IPS DF 19.7 (cell line): ENCODE measurements around the gene FBXO11.

Experiments
- DNase-seq: peaks from one replicate; pipeline ENCODE4 v3.0.0-alpha.2; 2013; ENCODE audit warnings: low read depth, low spot score

Gene FBXO11

DNA sequence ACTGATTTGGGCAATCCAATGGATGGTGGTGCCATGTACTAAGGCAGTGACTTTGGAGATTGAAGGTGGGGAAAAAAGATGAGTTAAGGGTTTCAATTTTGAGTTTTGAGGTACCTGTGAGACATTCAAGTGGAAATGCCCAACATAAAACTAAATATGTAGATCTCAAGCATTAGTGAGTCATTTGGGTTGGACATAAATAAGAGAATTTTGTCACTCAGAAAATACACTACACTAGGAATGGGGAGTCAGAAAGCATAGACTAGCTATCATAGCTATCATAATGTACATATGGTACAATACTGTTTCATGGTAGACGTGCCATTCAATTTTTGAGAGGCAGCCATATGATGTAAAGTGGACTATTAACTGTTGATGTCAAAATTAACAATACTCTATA, 56.1 kb downstream of the FBXO11 start:
- DNase-seq: no peak

GRCh38 chr2:47849368-47849767, 56.9 kb downstream of the FBXO11 start:
- DNase-seq: no peak

DNA sequence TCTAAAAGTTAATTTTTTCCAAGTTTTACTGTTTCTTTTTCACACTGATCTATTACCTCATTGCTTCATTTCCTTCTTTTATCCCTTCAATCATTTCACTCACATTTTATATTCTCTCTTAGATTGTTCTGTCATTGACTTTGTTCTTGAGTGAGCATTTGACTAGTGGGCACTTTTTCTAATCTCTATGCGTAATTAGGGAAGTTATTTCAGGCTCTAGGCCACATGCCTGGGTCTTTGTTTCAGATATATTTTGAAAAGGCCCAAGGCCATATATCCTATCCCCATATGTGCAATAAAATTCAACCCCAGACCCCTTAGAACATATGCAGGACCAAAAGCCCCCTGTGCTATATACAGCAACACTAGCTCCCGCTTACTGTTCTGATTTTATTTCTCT, 62.1 kb downstream of the FBXO11 start:
- no peak for DNase-seq

DNA sequence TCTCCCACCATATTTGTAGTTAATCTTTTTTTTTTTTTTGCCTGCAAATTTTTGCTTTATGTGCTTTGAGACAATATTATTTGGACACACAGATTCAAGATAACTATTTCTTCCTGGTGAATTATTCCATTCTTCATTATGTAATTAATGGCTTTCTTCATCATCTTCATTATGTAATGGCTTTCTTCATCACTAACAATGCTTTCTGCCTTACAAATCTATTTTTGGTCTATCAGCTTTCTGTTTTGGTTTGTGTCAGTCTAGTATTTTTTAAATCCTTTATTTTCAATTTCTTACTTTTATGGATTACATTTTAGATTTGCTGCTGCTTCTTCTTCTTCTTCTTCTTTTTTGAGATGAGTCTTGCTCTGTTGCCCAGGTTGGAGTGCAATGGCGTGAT, 62.9 kb downstream of the FBXO11 start:
- DNase-seq: no peak

DNA sequence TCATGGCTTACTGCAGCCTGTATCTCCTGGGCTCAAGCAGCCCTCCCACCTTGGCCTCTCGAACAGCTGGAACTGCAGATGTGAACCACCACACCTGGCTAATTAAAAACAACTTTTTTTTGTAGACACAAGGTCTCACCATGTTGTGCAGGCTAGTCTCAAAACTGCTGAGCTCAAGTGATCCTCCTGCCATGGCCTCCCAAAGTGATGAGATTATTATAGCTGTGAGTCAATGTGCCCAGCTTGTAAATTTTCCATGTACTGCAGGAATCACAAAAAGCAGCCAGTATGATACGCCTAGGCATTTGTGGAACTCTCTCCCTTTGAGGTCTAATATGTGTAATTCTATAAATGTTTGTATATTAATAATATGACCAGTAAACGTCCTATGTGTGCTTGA, 63.5 kb downstream of the FBXO11 start:
- no peak for DNase-seq

DNA sequence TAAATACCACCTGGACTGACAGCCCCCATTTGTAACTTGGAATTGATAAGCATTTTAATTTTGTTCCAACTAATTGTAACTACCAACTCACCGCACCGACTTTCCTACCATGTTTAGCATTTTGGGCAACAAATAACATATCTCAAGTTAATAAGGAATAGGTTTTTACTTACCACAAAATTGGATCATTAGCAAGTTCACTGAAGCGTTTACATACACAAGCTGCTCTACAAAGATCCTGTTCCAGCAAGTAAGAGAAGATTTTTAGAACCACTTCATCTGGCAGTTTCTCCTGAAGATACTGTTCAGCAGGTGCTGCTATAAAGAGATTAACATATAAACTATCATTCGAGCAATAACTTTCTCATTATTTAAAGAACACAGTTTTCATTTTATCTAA, 67.6 kb downstream of the FBXO11 start:
- DNase-seq: no peak

GRCh38 chr2:47838249-47838648, 68.0 kb downstream of the FBXO11 start:
- no peak for DNase-seq

DNA sequence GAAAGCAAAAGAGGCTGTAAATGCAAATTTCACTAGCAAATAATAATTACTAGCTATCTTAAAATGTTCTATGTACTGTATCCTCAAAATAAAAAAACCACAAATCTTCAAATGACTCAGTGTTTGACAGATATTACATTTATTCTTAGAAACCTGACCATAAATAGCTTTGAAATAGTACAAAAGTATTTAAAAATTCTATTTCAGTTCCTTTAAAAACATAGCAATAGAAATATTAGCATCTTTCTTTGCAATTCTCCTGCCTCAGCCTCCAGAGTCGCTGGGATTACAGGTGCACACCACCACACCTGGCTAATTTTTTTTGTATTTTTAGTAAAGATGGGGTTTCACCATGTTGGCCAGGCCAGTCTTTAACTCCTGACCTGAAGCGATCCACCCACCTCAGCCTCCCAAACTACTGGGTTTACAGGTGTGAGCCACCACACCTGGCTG, 72.8 kb downstream of the FBXO11 start:
- DNase-seq: no peak

DNA sequence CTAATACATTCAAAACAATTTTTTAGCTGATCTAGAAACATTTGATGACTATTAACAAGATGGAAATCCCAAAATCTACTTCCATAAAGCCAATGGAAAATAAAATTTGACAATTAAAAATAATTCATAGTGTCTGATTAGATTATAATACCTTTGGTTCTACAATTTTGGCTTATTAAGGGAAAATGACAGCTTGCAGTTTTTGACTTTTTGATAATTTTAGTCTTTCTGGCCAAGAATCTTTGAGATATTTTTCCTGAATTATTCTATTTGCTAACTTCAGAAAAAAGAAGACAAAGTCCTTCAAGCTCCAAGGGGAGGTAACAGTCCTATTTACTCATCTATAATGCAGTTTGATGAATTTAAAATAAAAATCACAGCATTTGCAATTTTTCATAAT, 83.8 kb downstream of the FBXO11 start:
- DNase-seq: no peak

- no peak for DNase-seq
Measured at GRCh38 chr2:47819834-47820233, 86.5 kb downstream of the FBXO11 start.

- no peak for DNase-seq
Measured at GRCh38 chr2:47818777-47819176, 87.5 kb downstream of the FBXO11 start.

DNA sequence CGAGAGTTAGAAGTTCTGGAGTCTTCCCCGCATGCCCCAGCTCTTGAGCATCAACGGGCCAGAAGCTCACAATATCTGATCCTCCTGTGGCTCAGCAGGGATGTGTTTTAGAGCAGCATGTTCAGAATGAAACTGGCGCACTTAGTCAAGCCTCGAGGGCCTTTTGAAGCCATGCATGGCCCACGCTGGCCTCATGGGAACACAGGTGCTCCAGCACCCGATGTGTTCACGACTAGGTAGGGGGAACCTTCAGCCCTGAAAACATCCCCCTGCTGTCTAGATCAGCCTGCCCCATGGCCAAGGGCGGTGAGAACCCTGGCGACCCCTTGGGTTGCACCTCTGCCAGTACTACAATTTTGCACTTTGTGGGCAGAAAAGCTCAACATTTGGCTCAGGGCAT, 90.5 kb downstream of the FBXO11 start:
- no peak for DNase-seq

DNA sequence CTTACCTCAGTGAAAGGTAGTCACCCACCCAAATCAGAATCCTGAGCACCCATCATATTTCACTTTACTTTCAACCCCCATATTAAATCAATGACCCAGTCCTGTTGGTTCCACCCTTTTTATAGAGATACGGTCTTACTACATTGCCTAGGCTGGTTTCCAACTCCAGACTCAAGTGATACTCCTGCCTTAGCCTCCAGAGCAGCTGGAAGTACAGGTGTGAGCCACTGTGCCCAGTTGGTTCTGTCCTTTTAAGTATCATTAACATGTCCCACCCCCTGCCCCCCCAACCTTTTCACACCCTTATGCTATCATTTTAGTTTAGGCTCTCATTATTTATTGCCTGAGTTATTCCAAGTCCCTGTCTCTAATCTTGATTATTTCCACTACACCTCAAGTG, 94.6 kb downstream of the FBXO11 start:
- DNase-seq: no peak

- DNase-seq: no peak
Measured at GRCh38 chr2:47810850-47811249, 95.4 kb downstream of the FBXO11 start.

- no peak for DNase-seq
Measured at GRCh38 chr2:47809903-47810302, 96.4 kb downstream of the FBXO11 start.

GRCh38 chr2:47808614-47809013, 97.7 kb downstream of the FBXO11 start:
- DNase-seq: no peak

DNA sequence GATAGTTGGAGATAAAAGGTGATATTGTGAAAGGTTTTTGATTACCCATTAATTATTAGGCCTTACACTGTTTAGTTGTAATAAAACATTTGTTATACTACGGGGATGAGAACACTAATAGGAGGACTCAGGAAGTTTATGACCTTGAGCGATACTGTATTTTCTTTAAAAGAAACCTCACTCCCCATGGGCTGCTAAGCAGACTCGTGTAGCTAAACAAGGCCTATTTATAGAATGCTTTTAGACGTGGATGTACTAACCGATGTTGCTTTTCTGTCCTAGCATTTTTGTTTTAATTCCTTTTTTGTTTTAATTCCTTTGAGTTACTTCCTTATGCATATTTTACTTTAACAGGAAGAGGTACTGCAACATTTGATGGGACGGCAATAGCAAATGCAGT, 100.4 kb downstream of the FBXO11 start:
- DNase-seq: no peak

- DNase-seq: no peak
Measured at GRCh38 chr2:47803770-47804169, 102.5 kb downstream of the FBXO11 start.

GRCh38 chr2:47803363-47803762, 102.9 kb downstream of the FBXO11 start:
- DNase-seq: no peak

GRCh38 chr2:47801118-47801517, 105.2 kb downstream of the FBXO11 start:
- DNase-seq: no peak

GRCh38 chr2:47799031-47799609, 107.2 kb downstream of the FBXO11 start:
- DNase-seq: no peak

GRCh38 chr2:47798631-47799030, 107.7 kb downstream of the FBXO11 start:
- DNase-seq: no peak

DNA sequence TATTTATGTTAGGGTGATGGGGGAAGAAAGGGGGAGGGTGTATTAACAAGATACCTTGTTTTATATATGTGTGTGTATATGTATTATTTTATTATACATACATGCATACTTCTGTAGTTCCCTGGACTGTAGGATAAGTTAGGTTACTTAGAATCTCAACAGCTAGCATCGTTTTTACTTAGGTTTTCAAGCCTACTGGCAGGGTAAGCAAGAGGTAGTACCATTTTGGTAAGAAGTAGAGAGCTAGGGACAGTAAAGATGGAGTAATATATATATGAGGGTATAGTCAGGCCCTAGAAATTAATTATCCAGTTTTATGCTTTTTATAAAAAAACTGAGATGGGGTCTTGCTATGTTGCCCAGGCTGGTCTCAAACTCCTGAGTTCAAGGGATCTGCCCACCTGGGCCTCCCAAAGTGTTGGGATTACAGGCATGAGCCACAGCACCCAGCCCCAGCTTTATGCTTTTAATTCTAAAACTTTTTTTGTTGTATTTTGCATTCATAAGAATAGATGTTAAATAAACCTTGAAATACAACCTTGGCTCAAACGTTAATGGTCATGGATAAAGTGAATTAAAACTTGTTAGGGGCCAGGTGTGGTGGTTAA, 110.1 kb downstream of the FBXO11 start:
- no peak for DNase-seq

- no peak for DNase-seq
Measured at GRCh38 chr2:47785986-47786385, 120.3 kb downstream of the FBXO11 start.
